Measurements from ENCODE around the gene OR5AU1. TPM values are rescaled to one million over a fixed set of nuclear protein-coding genes. Genes with fewer than 3 reads are reported as not detected.

The OR5AU1 gene
- total and polyA plus RNA-seq, 2 of the 13 experiments (the other 11 are each of a cell fraction or from before 2014, with no cell fraction given) = not detected

- H2AFZ ChIP-seq (ENCODE audit: low read length) = no peak overlapping the region
- H4K20me1 ChIP-seq (ENCODE audit: insufficient read depth, low read length) = peaks cover 3% of the 10 kb centered on the region; the same call in 1 of the 2 replicates
- no peaks in the 10 kb centered on the region for H3K36me3 ChIP-seq (replicated peaks in 1 of 2; ENCODE audit: control insufficient read depth in 1 of 2, insufficient read depth in 2 of 2, low read length in 2 of 2)
- H3K9me3 ChIP-seq (ENCODE audit: low read length) = peaks cover 7% of the 10 kb centered on the region; the same call in 1 of the 2 replicates
- DNase-seq (ENCODE audit: low spot score) (no peak), ATAC-seq (no peak), FAIRE-seq (no peak)
- no peak overlapping the region for H3K4me2 ChIP-seq (ENCODE audit: low read depth, low read length)
- H3K4me3 ChIP-seq (replicated peaks in 1 of 3; ENCODE audit: insufficient read depth in 1 of 3, low read depth in 2 of 3, low read length in 3 of 3) = no peak overlapping the region
- peak in 1 of 2 experiments; percentile 27; a peak in 1 of 4 replicates for TF ChIP-seq POLR2A (IDR thresholded peaks at IDR 0.05; ENCODE audit: insufficient read depth in 1 of 2, low read depth in 2 of 2, low read length in 2 of 2)
- TF ChIP-seq POLR2G (IDR thresholded peaks at IDR 0.05; ENCODE audit: low read depth, low read length) = peak; percentile 56; the same call in 1 of the 2 replicates
- TF ChIP-seq HNRNPK (IDR thresholded peaks at IDR 0.05; ENCODE audit: low read depth, low read length, poor library complexity, severe bottlenecking) = peak; percentile 7
- no peak for TF ChIP-seq SUZ12 (IDR thresholded peaks at IDR 0.05; ENCODE audit: low read depth, low read length)
- peak in 1 of 2 experiments; percentile 43; a peak in 2 of 4 replicates for TF ChIP-seq MAFK (conservative IDR thresholded peaks at IDR 0.05 in 1 of 2, IDR thresholded peaks at IDR 0.05 in 1 of 2; ENCODE audit: low read length in 2 of 2)
- H3K27me3 ChIP-seq (ENCODE audit: control insufficient read depth in 1 of 2, insufficient read depth in 2 of 2, low read length in 2 of 2) = no peaks in the 10 kb centered on the region
- no peaks in the 10 kb centered on the region for H3K79me2 ChIP-seq (ENCODE audit: insufficient read depth, low read length)
- BruUV-seq (replicated peaks) = no TSS peak
- in situ Hi-C loops (cut with HindIII; ENCODE audit: extremely low pct_ligation_motif_present, low pct_unique_long_range_greater_than_20kb) (no loop called here), intact Hi-C loops (cut with micrococcal nuclease; ENCODE audit: unreplicated experiment) (no loop called here)
- ChIA-PET POLR2A (no interaction called here), CTCF (ENCODE audit: low intra/inter-chr PET ratio, low total read pairs) (no interaction called here)
- no peak overlapping the region for H3K9ac ChIP-seq (ENCODE audit: insufficient read depth, low read depth, low read length)
- 53% methylated on average over 3 of the region's 3 CpGs for WGBS (ENCODE audit: low lambda C conversion rate)
- peaks cover 33% of the 10 kb centered on the region for H3K4me1 ChIP-seq (ENCODE audit: insufficient read depth, low read length)
- no peak overlapping the region for H3K27ac ChIP-seq (ENCODE audit: extremely low read length, insufficient read depth, low read length)
Measured at GRCh38 chr14:21199611-21200560, 44.0 kb upstream of the OR5AU1 start.

GRCh38 chr14:21197418-21198205 is 41.7 kb upstream of the OR5AU1 start:
- no peak overlapping the region for H2AFZ ChIP-seq (ENCODE audit: low read length)
- no peaks in the 10 kb centered on the region for H3K36me3 ChIP-seq (replicated peaks in 1 of 2; ENCODE audit: control insufficient read depth in 1 of 2, insufficient read depth in 2 of 2, low read length in 2 of 2)
- POLR2A ChIA-PET = no interaction called here
- H3K9me3 ChIP-seq (ENCODE audit: low read length) = peaks cover 7% of the 10 kb centered on the region; the same call in 1 of the 2 replicates
- no TSS peak for BruUV-seq (replicated peaks)
- no peaks in the 10 kb centered on the region for H3K79me2 ChIP-seq (ENCODE audit: insufficient read depth, low read length)
- FAIRE-seq (no peak), DNase-seq (ENCODE audit: low spot score) (no peak), ATAC-seq (peak; percentile 1)
- intact Hi-C loops (cut with micrococcal nuclease; ENCODE audit: unreplicated experiment) = no loop called here
- H3K4me3 ChIP-seq (replicated peaks in 1 of 3; ENCODE audit: insufficient read depth in 1 of 3, low read depth in 2 of 3, low read length in 3 of 3) = no peak overlapping the region
- H3K9ac ChIP-seq (ENCODE audit: insufficient read depth, low read depth, low read length) = no peak overlapping the region
- CTCF ChIA-PET (ENCODE audit: low intra/inter-chr PET ratio, low total read pairs) = no interaction called here
- H3K4me1 ChIP-seq (ENCODE audit: insufficient read depth, low read length) = peaks cover 16% of the 10 kb centered on the region
- H4K20me1 ChIP-seq (ENCODE audit: insufficient read depth, low read length) = no peaks in the 10 kb centered on the region
- 76% methylated on average over 2 of the region's 2 CpGs for WGBS (ENCODE audit: low lambda C conversion rate)
- no peaks in the 10 kb centered on the region; a peak in 1 of 5 replicates for H3K27me3 ChIP-seq (ENCODE audit: control insufficient read depth in 1 of 2, insufficient read depth in 2 of 2, low read length in 2 of 2)
- H3K27ac ChIP-seq (ENCODE audit: extremely low read length, insufficient read depth, low read length) = no peak overlapping the region
- H3K4me2 ChIP-seq (ENCODE audit: low read depth, low read length) = no peak overlapping the region
- in situ Hi-C loops (cut with HindIII; ENCODE audit: extremely low pct_ligation_motif_present, low pct_unique_long_range_greater_than_20kb) = no loop called here
- no peak for TF ChIP-seq PAXIP1 (CRISPR knock-in tag; conservative IDR thresholded peaks at IDR 0.05)
- no peak for TF ChIP-seq ZNF432 (CRISPR knock-in tag; IDR thresholded peaks at IDR 0.05; ENCODE audit: borderline replicate concordance)
- TF ChIP-seq TOE1 (CRISPR knock-in tag; IDR thresholded peaks at IDR 0.05) = no peak
- no peak for TF ChIP-seq PITX1 (CRISPR knock-in tag; IDR thresholded peaks at IDR 0.05)
